Measurements from ENCODE around the gene LTBP1. TPM values are rescaled to one million over a fixed set of nuclear protein-coding genes. Genes with fewer than 3 reads are reported as not detected.

LTBP1 gene
- total and polyA plus RNA-seq, 4 donors = 107 to 573 (median 545) TPM

DNA sequence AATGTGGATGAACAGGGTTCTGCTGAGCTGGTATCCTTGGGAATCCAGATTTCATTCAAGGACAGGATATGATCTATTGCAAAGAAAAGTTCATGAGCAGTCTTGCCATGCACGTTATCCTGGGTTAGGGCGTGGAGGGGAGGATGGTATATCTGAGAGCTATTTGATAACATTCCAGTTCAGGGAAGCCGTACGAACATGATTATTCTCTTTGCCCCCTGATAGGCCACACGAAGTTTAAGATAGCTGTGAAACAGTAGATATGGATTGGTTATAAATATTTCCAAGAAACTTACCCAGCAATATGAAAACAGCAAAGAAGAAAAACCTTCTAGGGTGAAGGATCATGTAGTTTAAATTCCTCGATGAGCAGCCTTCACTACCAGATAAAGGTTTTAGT lies 171.9 kb downstream of the LTBP1 start:
- H3K27me3 ChIP-seq (ENCODE audit: control insufficient read depth in 1 of 2, insufficient read depth in 2 of 2, low read length in 1 of 2) = no peaks in the 10 kb centered on the region
- WGBS, 2 donors = 82 to 83% methylated on average over 6 of the region's 6 CpGs
- H3K4me3 ChIP-seq (ENCODE audit: low read length in 2 of 2) = no peak overlapping the region
- no peaks in the 10 kb centered on the region for H3K36me3 ChIP-seq (ENCODE audit: control insufficient read depth in 1 of 2, insufficient read depth in 2 of 2, low read length in 1 of 2)
- H3K27ac ChIP-seq (ENCODE audit: low read depth in 1 of 2, low read length in 2 of 2) = no peak overlapping the region
- DNase-seq = no peak
- no peaks in the 10 kb centered on the region for H3K9me3 ChIP-seq (ENCODE audit: control insufficient read depth, low read length)
- intact Hi-C loops (cut with DNase I) = no loop called here
- H3K4me1 ChIP-seq (ENCODE audit: control insufficient read depth in 1 of 2, insufficient read depth in 2 of 2, low read length in 2 of 2) = peaks cover 0 to 6% of the 10 kb centered on the region in 2 donors
- no peak for ATAC-seq (ENCODE audit: low FRiP score)

GRCh38 chr2:33121416-33121815 lies 174.7 kb downstream of the LTBP1 start:
- 94 to 95% methylated on average over 10 of the region's 10 CpGs for WGBS, 2 donors

GRCh38 chr2:33121925-33122324 lies 175.2 kb downstream of the LTBP1 start:
- no peaks in the 10 kb centered on the region for H3K9me3 ChIP-seq (ENCODE audit: control insufficient read depth, low read length)
- no peaks in the 10 kb centered on the region for H3K27me3 ChIP-seq (ENCODE audit: control insufficient read depth in 1 of 2, insufficient read depth in 2 of 2, low read length in 1 of 2)
- DNase-seq (no peak), ATAC-seq (ENCODE audit: low FRiP score) (no peak)
- H3K4me3 ChIP-seq (ENCODE audit: low read length in 2 of 2) = no peak overlapping the region
- H3K4me1 ChIP-seq (ENCODE audit: control insufficient read depth in 1 of 2, insufficient read depth in 2 of 2, low read length in 2 of 2) = peaks cover 0 to 11% of the 10 kb centered on the region in 2 donors
- no peaks in the 10 kb centered on the region for H3K36me3 ChIP-seq (ENCODE audit: control insufficient read depth in 1 of 2, insufficient read depth in 2 of 2, low read length in 1 of 2)
- intact Hi-C loops (cut with DNase I) = no loop called here
- peak overlapping the region in 1 of 2 donors; percentile 6 for H3K27ac ChIP-seq (ENCODE audit: low read depth in 1 of 2, low read length in 2 of 2)
- WGBS, 2 donors = 46 to 56% methylated on average over 10 of the region's 10 CpGs

More at GRCh38 chr2:33121416-33121815, 174.7 kb downstream of the LTBP1 start:
- no peaks in the 10 kb centered on the region for H3K36me3 ChIP-seq (ENCODE audit: control insufficient read depth in 1 of 2, insufficient read depth in 2 of 2, low read length in 1 of 2)
- ATAC-seq (ENCODE audit: low FRiP score) (no peak), DNase-seq (no peak)
- H3K27ac ChIP-seq (ENCODE audit: low read depth in 1 of 2, low read length in 2 of 2) = no peak overlapping the region
- peaks cover 0 to 11% of the 10 kb centered on the region in 2 donors for H3K4me1 ChIP-seq (ENCODE audit: control insufficient read depth in 1 of 2, insufficient read depth in 2 of 2, low read length in 2 of 2)
- no peak overlapping the region for H3K4me3 ChIP-seq (ENCODE audit: low read length in 2 of 2)
- intact Hi-C loops (cut with DNase I) = no loop called here
- no peaks in the 10 kb centered on the region for H3K27me3 ChIP-seq (ENCODE audit: control insufficient read depth in 1 of 2, insufficient read depth in 2 of 2, low read length in 1 of 2)
- no peaks in the 10 kb centered on the region for H3K9me3 ChIP-seq (ENCODE audit: control insufficient read depth, low read length)

GRCh38 chr2:33122726-33123125 lies 176.0 kb downstream of the LTBP1 start:
- Histone ChIP-seq H3K27ac (ENCODE audit: low read depth in 1 of 2, low read length in 2 of 2) (peak overlapping the region; percentile 7 to 29), H3K9me3 (ENCODE audit: control insufficient read depth, low read length) (no peaks in the 10 kb centered on the region), H3K4me1 (ENCODE audit: control insufficient read depth in 1 of 2, insufficient read depth in 2 of 2, low read length in 2 of 2) (peaks cover 0 to 11% of the 10 kb centered on the region in 2 donors), H3K36me3 (ENCODE audit: control insufficient read depth in 1 of 2, insufficient read depth in 2 of 2, low read length in 1 of 2) (no peaks in the 10 kb centered on the region), H3K27me3 (ENCODE audit: control insufficient read depth in 1 of 2, insufficient read depth in 2 of 2, low read length in 1 of 2) (no peaks in the 10 kb centered on the region), H3K4me3 (ENCODE audit: low read length in 2 of 2) (no peak overlapping the region)
- WGBS, 2 donors = 79 to 80% methylated on average over 3 of the region's 3 CpGs
- intact Hi-C loops (cut with DNase I) = no loop called here
- DNase-seq (no peak), ATAC-seq (ENCODE audit: low FRiP score) (no peak)

DNA sequence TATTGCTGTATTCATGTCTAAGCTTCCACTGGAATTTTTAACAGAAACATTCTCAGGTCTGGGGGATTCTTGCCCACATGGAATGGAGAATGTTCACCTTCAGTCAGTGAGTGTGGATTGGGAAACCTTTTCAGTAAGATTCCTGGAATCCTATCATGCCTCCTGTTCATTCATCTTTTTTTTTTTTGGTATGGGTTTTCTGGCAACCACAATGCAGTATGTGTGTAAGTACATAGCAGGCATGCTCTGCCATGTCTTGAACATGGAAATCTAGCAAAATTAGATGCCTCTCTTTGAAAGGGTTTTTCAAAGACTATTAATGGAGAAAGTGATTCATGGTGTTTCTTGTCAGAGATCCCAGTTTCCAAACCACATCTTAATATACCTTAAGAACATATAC lies 176.5 kb downstream of the LTBP1 start:
- no peaks in the 10 kb centered on the region for H3K27me3 ChIP-seq (ENCODE audit: control insufficient read depth in 1 of 2, insufficient read depth in 2 of 2, low read length in 1 of 2)
- intact Hi-C loops (cut with DNase I) = no loop called here
- H3K4me3 ChIP-seq (ENCODE audit: low read length in 2 of 2) = no peak overlapping the region
- H3K9me3 ChIP-seq (ENCODE audit: control insufficient read depth, low read length) = no peaks in the 10 kb centered on the region
- H3K36me3 ChIP-seq (ENCODE audit: control insufficient read depth in 1 of 2, insufficient read depth in 2 of 2, low read length in 1 of 2) = no peaks in the 10 kb centered on the region
- ATAC-seq (ENCODE audit: low FRiP score) (no peak), DNase-seq (no peak)
- H3K27ac ChIP-seq (ENCODE audit: low read depth in 1 of 2, low read length in 2 of 2) = peak overlapping the region; percentile 7 to 29
- peaks cover 0 to 11% of the 10 kb centered on the region in 2 donors for H3K4me1 ChIP-seq (ENCODE audit: control insufficient read depth in 1 of 2, insufficient read depth in 2 of 2, low read length in 2 of 2)

DNA sequence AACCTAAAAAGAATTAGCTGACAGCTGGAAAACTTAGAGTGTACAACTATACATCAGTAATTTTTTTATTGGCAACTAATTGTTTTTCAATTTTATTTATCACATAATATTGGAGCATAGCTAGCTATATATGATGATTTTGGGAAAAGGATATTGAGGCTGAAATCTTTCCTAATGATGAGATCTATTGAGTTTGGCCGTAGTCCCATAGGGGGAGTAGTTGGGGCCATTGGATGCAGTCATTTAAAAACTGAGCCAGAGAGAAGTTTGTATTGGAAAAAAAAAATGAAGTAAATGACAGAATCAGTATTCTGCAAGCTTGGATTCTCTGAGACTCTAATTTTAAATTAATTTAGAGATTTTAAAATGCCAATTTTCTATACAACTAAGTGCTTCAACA lies 179.8 kb downstream of the LTBP1 start:
- no peak overlapping the region for H3K4me3 ChIP-seq (ENCODE audit: low read length in 2 of 2)
- ATAC-seq (ENCODE audit: low FRiP score) (no peak), DNase-seq (no peak)
- H3K36me3 ChIP-seq (ENCODE audit: control insufficient read depth in 1 of 2, insufficient read depth in 2 of 2, low read length in 1 of 2) = no peaks in the 10 kb centered on the region
- intact Hi-C loops (cut with DNase I) = loop anchor here in 1 of 2 donors (5.0 kb wide), 1 partner anchor 64 kb away; no protein-coding TSS in a partner anchor
- no peaks in the 10 kb centered on the region for H3K9me3 ChIP-seq (ENCODE audit: control insufficient read depth, low read length)
- WGBS, 2 donors = 65 to 66% methylated on average over 1 of the region's 1 CpG
- H3K27ac ChIP-seq (ENCODE audit: low read depth in 1 of 2, low read length in 2 of 2) = no peak overlapping the region
- H3K27me3 ChIP-seq (ENCODE audit: control insufficient read depth in 1 of 2, insufficient read depth in 2 of 2, low read length in 1 of 2) = no peaks in the 10 kb centered on the region
- H3K4me1 ChIP-seq (ENCODE audit: control insufficient read depth in 1 of 2, insufficient read depth in 2 of 2, low read length in 2 of 2) = peaks cover 10 to 11% of the 10 kb centered on the region in 2 donors

GRCh38 chr2:33126958-33127357 lies 180.2 kb downstream of the LTBP1 start:
- ATAC-seq (ENCODE audit: low FRiP score) = peak; percentile 43
- WGBS, 2 donors = 12 to 17% methylated on average over 3 of the region's 3 CpGs
- no peak overlapping the region for H3K4me3 ChIP-seq (ENCODE audit: low read length in 2 of 2)
- H3K27me3 ChIP-seq (ENCODE audit: control insufficient read depth in 1 of 2, insufficient read depth in 2 of 2, low read length in 1 of 2) = no peaks in the 10 kb centered on the region
- intact Hi-C loops (cut with DNase I) = loop anchor here in 1 of 2 donors (5.0 kb wide), 1 partner anchor 65 kb away; no protein-coding TSS in a partner anchor
- H3K27ac ChIP-seq (ENCODE audit: low read depth in 1 of 2, low read length in 2 of 2) = peak overlapping the region; percentile 79 to 82
- no peaks in the 10 kb centered on the region for H3K36me3 ChIP-seq (ENCODE audit: control insufficient read depth in 1 of 2, insufficient read depth in 2 of 2, low read length in 1 of 2)
- no peaks in the 10 kb centered on the region for H3K9me3 ChIP-seq (ENCODE audit: control insufficient read depth, low read length)
- H3K4me1 ChIP-seq (ENCODE audit: control insufficient read depth in 1 of 2, insufficient read depth in 2 of 2, low read length in 2 of 2) = peaks cover 10 to 11% of the 10 kb centered on the region in 2 donors
- DNase-seq = no peak

GRCh38 chr2:33129263-33130053 lies 182.7 kb downstream of the LTBP1 start:
- ATAC-seq (ENCODE audit: low FRiP score) (no peak), DNase-seq (no peak)
- 75 to 81% methylated on average over 7 of the region's 7 CpGs for WGBS, 2 donors
- no peaks in the 10 kb centered on the region for H3K9me3 ChIP-seq (ENCODE audit: control insufficient read depth, low read length)
- intact Hi-C loops (cut with DNase I) = loop anchor here (2.0 to 10.0 kb wide), 6 partner anchors 19 to 235 kb away; no protein-coding TSS in a partner anchor
- no peaks in the 10 kb centered on the region for H3K27me3 ChIP-seq (ENCODE audit: control insufficient read depth in 1 of 2, insufficient read depth in 2 of 2, low read length in 1 of 2)
- H3K4me3 ChIP-seq (ENCODE audit: low read length in 2 of 2) = no peak overlapping the region
- peak overlapping the region in 1 of 2 donors; percentile 65 for H3K27ac ChIP-seq (ENCODE audit: low read depth in 1 of 2, low read length in 2 of 2)
- peaks cover 15 to 16% of the 10 kb centered on the region in 2 donors for H3K4me1 ChIP-seq (ENCODE audit: control insufficient read depth in 1 of 2, insufficient read depth in 2 of 2, low read length in 2 of 2)
- no peaks in the 10 kb centered on the region for H3K36me3 ChIP-seq (ENCODE audit: control insufficient read depth in 1 of 2, insufficient read depth in 2 of 2, low read length in 1 of 2)

- Histone ChIP-seq H3K4me3 (ENCODE audit: low read length in 2 of 2) (peak overlapping the region in 1 of 2 donors; percentile 36), H3K4me1 (ENCODE audit: control insufficient read depth in 1 of 2, insufficient read depth in 2 of 2, low read length in 2 of 2) (peaks cover 15 to 16% of the 10 kb centered on the region in 2 donors), H3K9me3 (ENCODE audit: control insufficient read depth, low read length) (no peaks in the 10 kb centered on the region), H3K27me3 (ENCODE audit: control insufficient read depth in 1 of 2, insufficient read depth in 2 of 2, low read length in 1 of 2) (no peaks in the 10 kb centered on the region), H3K36me3 (ENCODE audit: control insufficient read depth in 1 of 2, insufficient read depth in 2 of 2, low read length in 1 of 2) (no peaks in the 10 kb centered on the region), H3K27ac (ENCODE audit: low read depth in 1 of 2, low read length in 2 of 2) (peak overlapping the region; percentile 16 to 46)
- intact Hi-C loops (cut with DNase I) = loop anchor here (2.0 to 10.0 kb wide), 5 partner anchors 19 to 235 kb away; no protein-coding TSS in a partner anchor
- 4 to 9% methylated on average over 7 of the region's 7 CpGs for WGBS, 2 donors
- no peak for DNase-seq
- ATAC-seq (ENCODE audit: low FRiP score) = peak; percentile 13
Observed at GRCh38 chr2:33130054-33130447, 183.3 kb downstream of the LTBP1 start.

Measured in aorta (tissue), 5 donors.